HepG2 (cell line): ENCODE data around the gene ANP32B. TPM values are rescaled to one million over a fixed set of nuclear protein-coding genes. Genes with fewer than 3 reads are reported as not detected.

Experiments used
- FIP1L1 ChIP-seq: fragments of 200-400 bp; formaldehyde crosslinking; IDR thresholded peaks from 2 replicates; pipeline ENCODE4 v1.6.1; 2018; ENCODE audit warnings: low read depth, mild to moderate bottlenecking, low read length, moderate library complexity, borderline replicate concordance; ENCODE audit not compliant: insufficient read depth
- JDP2 ChIP-seq: sonication (generic); formaldehyde crosslinking; IDR thresholded peaks from 2 replicates; pipeline ENCODE4 v1.8.1; 2022; ENCODE audit warnings: missing genetic modification reagents, borderline replicate concordance
- NCOA5 ChIP-seq: sonication (generic); formaldehyde crosslinking; IDR thresholded peaks from 2 replicates; pipeline ENCODE4 v1.4.0; 2020; ENCODE audit warnings: missing genetic modification reagents
- RAD51 ChIP-seq: fragments of 450-650 bp; IDR thresholded peaks from 2 replicates; pipeline ENCODE4 v1.6.1; 2016; ENCODE audit warnings: borderline replicate concordance
- TEAD2 ChIP-seq: sonication (generic); formaldehyde crosslinking; IDR thresholded peaks from 2 replicates; pipeline ENCODE4 v1.9.0; 2021; ENCODE audit warnings: missing genetic modification reagents
- THYN1 ChIP-seq: sonication (generic); formaldehyde crosslinking; IDR thresholded peaks from 2 replicates; pipeline ENCODE4 v1.8.1; 2023; ENCODE audit warnings: low read depth, mild to moderate bottlenecking, moderate library complexity, missing genetic modification reagents, borderline replicate concordance
- TMF1 ChIP-seq: sonication (generic); formaldehyde crosslinking; IDR thresholded peaks from 2 replicates; pipeline ENCODE4 v1.8.1; 2022; ENCODE audit warnings: low read depth, missing genetic modification reagents
- ZNF570 ChIP-seq: sonication (generic); formaldehyde crosslinking; IDR thresholded peaks from 2 replicates; pipeline ENCODE4 v1.4.0; 2020; ENCODE audit warnings: mild to moderate bottlenecking, missing genetic modification reagents, borderline replicate concordance
- ZNF772 ChIP-seq: sonication (generic); formaldehyde crosslinking; IDR thresholded peaks from 2 replicates; pipeline ENCODE4 v1.5.0; 2020; ENCODE audit warnings: mild to moderate bottlenecking, missing genetic modification reagents
- polyA plus RNA-seq, 8 experiments: library from polyadenylated mRNA; depleted of rRNA in 3 of 8; stranded (reverse) in 7 of 8; unstranded in 1 of 8; fragments of >200 nt; fragmentation: Illumina TruSeq in 4 of 8; extraction: Trizol in 4 of 8; gene quantifications; 2 replicates each; pipeline versions ENCODE4 v1.2.1 to v1.2.3, GENCODE V29; 2011 to 2016; ENCODE audit warnings: low read depth in 4 of 8, missing spikeins in 1 of 8, mixed read lengths in 1 of 8; ENCODE audit not compliant: insufficient read depth in 1 of 8
- total RNA-seq, 5 experiments: library from RNA; depleted of rRNA; stranded (reverse); fragments of >200 nt; fragmentation: Illumina TruSeq; extraction: Trizol; gene quantifications; 2 replicates each; pipeline ENCODE4 v1.2.3, GENCODE V29; 2016; ENCODE audit warnings: low read depth in 1 of 5
- TF ChIP-seq, protein P1 (sequence below): IDR thresholded peaks from 2 replicates; pipeline ENCODE4 v1.6.1; 2012; ENCODE audit warnings: low read length, improper control_type of control experiment
- TF ChIP-seq, protein P2 (sequence below): sonication (generic); formaldehyde crosslinking; IDR thresholded peaks from 2 replicates; pipeline ENCODE4 v1.4.0; 2020; ENCODE audit warnings: mild to moderate bottlenecking, missing genetic modification reagents
- TF ChIP-seq, protein P3 (sequence below): sonication (generic); formaldehyde crosslinking; IDR thresholded peaks from 2 replicates; pipeline ENCODE4 v1.4.0; 2020; ENCODE audit warnings: missing genetic modification reagents
- TF ChIP-seq, protein P4 (sequence below): sonication (generic); formaldehyde crosslinking; IDR thresholded peaks from 2 replicates; pipeline ENCODE4 v1.4.0; 2020; ENCODE audit warnings: missing genetic modification reagents, mild to moderate bottlenecking, borderline replicate concordance

Gene ANP32B
- total and polyA plus RNA-seq, 2 of the 13 experiments (the other 11 are each of a cell fraction or from before 2014, with no cell fraction given) = 22.1 to 37.5 TPM

DNA sequence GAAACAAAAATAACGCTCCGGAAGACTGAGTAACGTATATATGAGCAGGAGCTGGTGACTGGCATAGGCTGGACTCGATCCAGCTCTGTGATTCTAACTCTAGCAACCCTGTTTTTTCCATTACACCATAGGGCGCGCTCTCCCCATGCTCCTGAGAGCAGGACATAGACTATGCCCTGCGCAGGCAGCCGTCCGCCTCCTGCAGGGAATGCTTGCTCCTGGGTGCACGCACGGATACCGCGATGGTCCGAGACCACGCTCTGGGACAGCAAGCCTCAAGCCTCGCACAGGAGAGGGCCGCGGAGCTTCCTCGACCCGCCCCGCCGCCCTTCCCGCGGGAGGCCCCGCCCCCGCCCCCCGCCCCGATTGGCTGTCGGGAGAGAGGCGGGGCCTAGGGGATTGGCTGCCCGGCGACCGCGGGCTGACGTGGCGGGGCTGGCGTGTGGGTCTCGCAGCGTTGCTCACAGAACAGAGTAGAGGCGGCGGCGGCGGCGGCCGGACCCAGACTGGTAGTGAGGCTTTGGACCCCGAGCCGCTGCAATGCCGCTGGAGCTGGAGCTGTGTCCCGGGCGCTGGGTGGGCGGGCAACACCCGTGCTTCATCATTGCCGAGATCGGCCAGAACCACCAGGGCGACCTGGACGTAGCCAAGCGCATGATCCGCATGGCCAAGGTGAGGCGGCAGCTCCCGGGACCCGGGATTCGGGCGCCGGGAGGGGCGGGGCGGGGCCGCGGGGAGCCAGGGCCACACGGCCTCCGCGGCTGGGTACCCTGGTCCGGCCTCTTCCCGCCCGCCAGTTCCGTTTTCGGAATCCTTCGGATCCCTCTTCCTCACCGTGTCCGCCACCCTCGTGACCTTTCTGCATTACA is 73.4 kb downstream of the ANP32B start, which contains the start of gene NANS (continued):
- TF ChIP-seq, protein P1, sequence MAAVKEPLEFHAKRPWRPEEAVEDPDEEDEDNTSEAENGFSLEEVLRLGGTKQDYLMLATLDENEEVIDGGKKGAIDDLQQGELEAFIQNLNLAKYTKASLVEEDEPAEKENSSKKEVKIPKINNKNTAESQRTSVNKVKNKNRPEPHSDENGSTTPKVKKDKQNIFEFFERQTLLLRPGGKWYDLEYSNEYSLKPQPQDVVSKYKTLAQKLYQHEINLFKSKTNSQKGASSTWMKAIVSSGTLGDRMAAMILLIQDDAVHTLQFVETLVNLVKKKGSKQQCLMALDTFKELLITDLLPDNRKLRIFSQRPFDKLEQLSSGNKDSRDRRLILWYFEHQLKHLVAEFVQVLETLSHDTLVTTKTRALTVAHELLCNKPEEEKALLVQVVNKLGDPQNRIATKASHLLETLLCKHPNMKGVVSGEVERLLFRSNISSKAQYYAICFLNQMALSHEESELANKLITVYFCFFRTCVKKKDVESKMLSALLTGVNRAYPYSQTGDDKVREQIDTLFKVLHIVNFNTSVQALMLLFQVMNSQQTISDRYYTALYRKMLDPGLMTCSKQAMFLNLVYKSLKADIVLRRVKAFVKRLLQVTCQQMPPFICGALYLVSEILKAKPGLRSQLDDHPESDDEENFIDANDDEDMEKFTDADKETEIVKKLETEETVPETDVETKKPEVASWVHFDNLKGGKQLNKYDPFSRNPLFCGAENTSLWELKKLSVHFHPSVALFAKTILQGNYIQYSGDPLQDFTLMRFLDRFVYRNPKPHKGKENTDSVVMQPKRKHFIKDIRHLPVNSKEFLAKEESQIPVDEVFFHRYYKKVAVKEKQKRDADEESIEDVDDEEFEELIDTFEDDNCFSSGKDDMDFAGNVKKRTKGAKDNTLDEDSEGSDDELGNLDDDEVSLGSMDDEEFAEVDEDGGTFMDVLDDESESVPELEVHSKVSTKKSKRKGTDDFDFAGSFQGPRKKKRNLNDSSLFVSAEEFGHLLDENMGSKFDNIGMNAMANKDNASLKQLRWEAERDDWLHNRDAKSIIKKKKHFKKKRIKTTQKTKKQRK = no peak
- TF ChIP-seq FIP1L1 = no peak
- TF ChIP-seq THYN1 = no peak
- TF ChIP-seq TMF1 = peak; percentile 89
- peak; percentile 59; the same call in 1 of the 2 replicates for TF ChIP-seq ZNF772 (CRISPR knock-in tag)
- TF ChIP-seq RAD51 = no peak
- TF ChIP-seq JDP2 (CRISPR knock-in tag) = no peak
- TF ChIP-seq, protein P2, sequence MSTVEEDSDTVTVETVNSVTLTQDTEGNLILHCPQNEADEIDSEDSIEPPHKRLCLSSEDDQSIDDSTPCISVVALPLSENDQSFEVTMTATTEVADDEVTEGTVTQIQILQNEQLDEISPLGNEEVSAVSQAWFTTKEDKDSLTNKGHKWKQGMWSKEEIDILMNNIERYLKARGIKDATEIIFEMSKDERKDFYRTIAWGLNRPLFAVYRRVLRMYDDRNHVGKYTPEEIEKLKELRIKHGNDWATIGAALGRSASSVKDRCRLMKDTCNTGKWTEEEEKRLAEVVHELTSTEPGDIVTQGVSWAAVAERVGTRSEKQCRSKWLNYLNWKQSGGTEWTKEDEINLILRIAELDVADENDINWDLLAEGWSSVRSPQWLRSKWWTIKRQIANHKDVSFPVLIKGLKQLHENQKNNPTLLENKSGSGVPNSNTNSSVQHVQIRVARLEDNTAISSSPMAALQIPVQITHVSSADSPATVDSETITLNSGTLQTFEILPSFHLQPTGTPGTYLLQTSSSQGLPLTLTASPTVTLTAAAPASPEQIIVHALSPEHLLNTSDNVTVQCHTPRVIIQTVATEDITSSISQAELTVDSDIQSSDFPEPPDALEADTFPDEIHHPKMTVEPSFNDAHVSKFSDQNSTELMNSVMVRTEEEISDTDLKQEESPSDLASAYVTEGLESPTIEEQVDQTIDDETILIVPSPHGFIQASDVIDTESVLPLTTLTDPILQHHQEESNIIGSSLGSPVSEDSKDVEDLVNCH (CRISPR knock-in tag) = no peak
- no peak for TF ChIP-seq ZNF570
- TF ChIP-seq TEAD2 = no peak; the same call in 1 of the 2 replicates
- no peak for TF ChIP-seq NCOA5
- TF ChIP-seq, protein P3, sequence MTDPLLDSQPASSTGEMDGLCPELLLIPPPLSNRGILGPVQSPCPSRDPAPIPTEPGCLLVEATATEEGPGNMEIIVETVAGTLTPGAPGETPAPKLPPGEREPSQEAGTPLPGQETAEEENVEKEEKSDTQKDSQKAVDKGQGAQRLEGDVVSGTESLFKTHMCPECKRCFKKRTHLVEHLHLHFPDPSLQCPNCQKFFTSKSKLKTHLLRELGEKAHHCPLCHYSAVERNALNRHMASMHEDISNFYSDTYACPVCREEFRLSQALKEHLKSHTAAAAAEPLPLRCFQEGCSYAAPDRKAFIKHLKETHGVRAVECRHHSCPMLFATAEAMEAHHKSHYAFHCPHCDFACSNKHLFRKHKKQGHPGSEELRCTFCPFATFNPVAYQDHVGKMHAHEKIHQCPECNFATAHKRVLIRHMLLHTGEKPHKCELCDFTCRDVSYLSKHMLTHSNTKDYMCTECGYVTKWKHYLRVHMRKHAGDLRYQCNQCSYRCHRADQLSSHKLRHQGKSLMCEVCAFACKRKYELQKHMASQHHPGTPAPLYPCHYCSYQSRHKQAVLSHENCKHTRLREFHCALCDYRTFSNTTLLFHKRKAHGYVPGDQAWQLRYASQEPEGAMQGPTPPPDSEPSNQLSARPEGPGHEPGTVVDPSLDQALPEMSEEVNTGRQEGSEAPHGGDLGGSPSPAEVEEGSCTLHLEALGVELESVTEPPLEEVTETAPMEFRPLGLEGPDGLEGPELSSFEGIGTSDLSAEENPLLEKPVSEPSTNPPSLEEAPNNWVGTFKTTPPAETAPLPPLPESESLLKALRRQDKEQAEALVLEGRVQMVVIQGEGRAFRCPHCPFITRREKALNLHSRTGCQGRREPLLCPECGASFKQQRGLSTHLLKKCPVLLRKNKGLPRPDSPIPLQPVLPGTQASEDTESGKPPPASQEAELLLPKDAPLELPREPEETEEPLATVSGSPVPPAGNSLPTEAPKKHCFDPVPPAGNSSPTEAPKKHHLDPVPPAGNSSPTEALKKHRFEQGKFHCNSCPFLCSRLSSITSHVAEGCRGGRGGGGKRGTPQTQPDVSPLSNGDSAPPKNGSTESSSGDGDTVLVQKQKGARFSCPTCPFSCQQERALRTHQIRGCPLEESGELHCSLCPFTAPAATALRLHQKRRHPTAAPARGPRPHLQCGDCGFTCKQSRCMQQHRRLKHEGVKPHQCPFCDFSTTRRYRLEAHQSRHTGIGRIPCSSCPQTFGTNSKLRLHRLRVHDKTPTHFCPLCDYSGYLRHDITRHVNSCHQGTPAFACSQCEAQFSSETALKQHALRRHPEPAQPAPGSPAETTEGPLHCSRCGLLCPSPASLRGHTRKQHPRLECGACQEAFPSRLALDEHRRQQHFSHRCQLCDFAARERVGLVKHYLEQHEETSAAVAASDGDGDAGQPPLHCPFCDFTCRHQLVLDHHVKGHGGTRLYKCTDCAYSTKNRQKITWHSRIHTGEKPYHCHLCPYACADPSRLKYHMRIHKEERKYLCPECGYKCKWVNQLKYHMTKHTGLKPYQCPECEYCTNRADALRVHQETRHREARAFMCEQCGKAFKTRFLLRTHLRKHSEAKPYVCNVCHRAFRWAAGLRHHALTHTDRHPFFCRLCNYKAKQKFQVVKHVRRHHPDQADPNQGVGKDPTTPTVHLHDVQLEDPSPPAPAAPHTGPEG (CRISPR knock-in tag) = peak; percentile 41
- TF ChIP-seq, protein P4, sequence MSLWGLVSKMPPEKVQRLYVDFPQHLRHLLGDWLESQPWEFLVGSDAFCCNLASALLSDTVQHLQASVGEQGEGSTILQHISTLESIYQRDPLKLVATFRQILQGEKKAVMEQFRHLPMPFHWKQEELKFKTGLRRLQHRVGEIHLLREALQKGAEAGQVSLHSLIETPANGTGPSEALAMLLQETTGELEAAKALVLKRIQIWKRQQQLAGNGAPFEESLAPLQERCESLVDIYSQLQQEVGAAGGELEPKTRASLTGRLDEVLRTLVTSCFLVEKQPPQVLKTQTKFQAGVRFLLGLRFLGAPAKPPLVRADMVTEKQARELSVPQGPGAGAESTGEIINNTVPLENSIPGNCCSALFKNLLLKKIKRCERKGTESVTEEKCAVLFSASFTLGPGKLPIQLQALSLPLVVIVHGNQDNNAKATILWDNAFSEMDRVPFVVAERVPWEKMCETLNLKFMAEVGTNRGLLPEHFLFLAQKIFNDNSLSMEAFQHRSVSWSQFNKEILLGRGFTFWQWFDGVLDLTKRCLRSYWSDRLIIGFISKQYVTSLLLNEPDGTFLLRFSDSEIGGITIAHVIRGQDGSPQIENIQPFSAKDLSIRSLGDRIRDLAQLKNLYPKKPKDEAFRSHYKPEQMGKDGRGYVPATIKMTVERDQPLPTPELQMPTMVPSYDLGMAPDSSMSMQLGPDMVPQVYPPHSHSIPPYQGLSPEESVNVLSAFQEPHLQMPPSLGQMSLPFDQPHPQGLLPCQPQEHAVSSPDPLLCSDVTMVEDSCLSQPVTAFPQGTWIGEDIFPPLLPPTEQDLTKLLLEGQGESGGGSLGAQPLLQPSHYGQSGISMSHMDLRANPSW (CRISPR knock-in tag) = no peak
